Erythroblast (primary cell): ENCODE results near the gene CLRN2.

Experiments used
- GATA1 ChIP-seq: IDR thresholded peaks from 2 replicates; pipeline ENCODE4 v1.6.1; 2011; ENCODE audit warnings: low read depth, mild to moderate bottlenecking, control low read depth, low read length, moderate library complexity
- POLR2A ChIP-seq: IDR thresholded peaks from 2 replicates; pipeline ENCODE4 v1.6.1; 2011; ENCODE audit warnings: mild to moderate bottlenecking, low read length

DNA sequence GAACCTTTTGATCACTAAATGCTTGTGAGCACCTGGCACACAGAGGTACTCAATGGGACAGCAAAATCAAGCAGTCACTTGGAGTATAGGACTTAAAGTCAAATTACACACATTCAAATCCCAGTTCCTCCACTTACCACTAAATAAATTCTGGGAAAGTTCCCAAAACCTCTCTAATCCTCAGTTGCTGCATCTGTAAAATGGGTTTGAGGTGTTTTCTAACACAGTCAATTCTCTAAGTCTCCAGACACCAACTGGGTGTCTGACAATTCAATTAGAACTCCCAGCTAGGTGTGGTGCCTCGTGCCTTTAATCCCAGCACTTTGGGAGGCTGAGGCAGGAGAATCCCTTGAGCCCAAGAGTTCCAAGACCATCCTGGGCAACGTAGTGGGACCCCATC, 22.1 kb upstream of the CLRN2 start:
- TF ChIP-seq POLR2A (no peak), GATA1 (no peak)
